SK-N-SH (cell line): ENCODE results near the gene MAP3K8. TPM values are rescaled to one million over a fixed set of nuclear protein-coding genes. Genes with fewer than 3 reads are reported as not detected.

Source experiments
- CTCF ChIA-PET: fragments of 300-600, 350-600 bp; formaldehyde crosslinking; extraction: SDS; loops from one replicate; lab custom pipeline; 2021; lab: Yijun Ruan, JAX
- POLR2A ChIA-PET: fragments of 350-600 bp; sonication (Branson Sonifier 250); formaldehyde crosslinking; extraction: SDS; loops from one replicate; lab custom pipeline; 2020; ENCODE audit warnings: antibody characterized with exemption, inconsistent platforms; lab: Yijun Ruan, JAX
- DNase-seq: peaks from one replicate; pipeline ENCODE4 v3.0.0; 2012
- H2AFZ ChIP-seq: fragments of 200-600 bp; sonication (generic); 2 replicates; pipeline ENCODE4 v1.8.1; 2016; ENCODE audit warnings: antibody characterized with exemption, mild to moderate bottlenecking, low read depth
- H3F3A ChIP-seq: fragments of 200-600 bp; sonication (generic); replicated peaks from 2 replicates; pipeline ENCODE3; 2016; ENCODE audit warnings: antibody characterized with exemption, mild to moderate bottlenecking; ENCODE audit not compliant: insufficient read depth
- H3K27ac ChIP-seq, 2 experiments: fragments of 200-500 bp in 1 of 2; fragments of 200-600 bp in 1 of 2; sonication (Bioruptor generic) in 1 of 2; sonication (generic), shearing (Covaris generic) in 1 of 2; 2 replicates each; pipeline versions ENCODE4 v1.5.1 to v1.6.1; 2014 to 2016; ENCODE audit warnings: low read depth in 2 of 2, inconsistent platforms in 1 of 2, low read length in 1 of 2, mild to moderate bottlenecking in 1 of 2, mixed read lengths in 1 of 2
- H3K27me3 ChIP-seq: fragments of 200-600 bp; sonication (generic), shearing (Covaris generic); 2 replicates; pipeline ENCODE4 v1.6.1; 2016; ENCODE audit warnings: mixed run types; ENCODE audit not compliant: insufficient read depth
- H3K36me3 ChIP-seq, 2 experiments: fragments of 200-500 bp in 1 of 2; fragments of 200-600 bp in 1 of 2; sonication (Bioruptor generic) in 1 of 2; sonication (generic) in 1 of 2; replicated peaks in 1 of 2; 2 replicates each; pipeline versions ENCODE3 to v1.5.1; 2014 to 2016; ENCODE audit warnings: low read length in 1 of 2, mild to moderate bottlenecking in 1 of 2; ENCODE audit not compliant: insufficient read depth in 2 of 2, control insufficient read depth in 1 of 2
- H3K4me1 ChIP-seq, 2 experiments: fragments of 200-500 bp in 1 of 2; fragments of 200-600 bp in 1 of 2; sonication (Bioruptor generic) in 1 of 2; sonication (generic), shearing (Covaris generic) in 1 of 2; 2 replicates each; pipeline versions ENCODE4 v1.5.1 to v1.6.1; 2014 to 2016; ENCODE audit warnings: low read depth in 1 of 2, low read length in 1 of 2, mixed run types in 1 of 2; ENCODE audit not compliant: insufficient read depth in 2 of 2, control insufficient read depth in 1 of 2
- H3K4me2 ChIP-seq: fragments of 200-600 bp; sonication (generic), shearing (Covaris generic); 2 replicates; pipeline ENCODE4 v1.6.1; 2017; ENCODE audit warnings: mixed run types
- H3K4me3 ChIP-seq, 2 experiments: fragments of 200-500 bp in 1 of 2; fragments of 200-600 bp in 1 of 2; sonication (Bioruptor generic) in 1 of 2; sonication (generic), shearing (Covaris generic) in 1 of 2; 2 replicates each; pipeline versions ENCODE4 v1.5.1 to v1.8.1; 2014 to 2016; ENCODE audit warnings: low read depth in 2 of 2, inconsistent platforms in 1 of 2, low read length in 1 of 2, mild to moderate bottlenecking in 1 of 2, mixed read lengths in 1 of 2, moderate library complexity in 1 of 2
- H3K79me2 ChIP-seq: fragments of 200-600 bp; sonication (generic); 2 replicates; pipeline ENCODE4 v1.8.1; 2017; ENCODE audit warnings: mild to moderate bottlenecking; ENCODE audit not compliant: insufficient read depth
- H3K9ac ChIP-seq: fragments of 200-600 bp; sonication (generic); 2 replicates; pipeline ENCODE4 v1.6.1; 2017; ENCODE audit warnings: mixed run types
- H3K9me2 ChIP-seq: fragments of 200-600 bp; sonication (generic); 2 replicates; pipeline ENCODE4 v1.6.1; 2017; ENCODE audit warnings: mixed run types
- H3K9me3 ChIP-seq: fragments of 200-600 bp; sonication (generic); 2 replicates; pipeline ENCODE4 v1.6.1; 2017; ENCODE audit warnings: mixed run types, mild to moderate bottlenecking, moderate library complexity
- H4K20me1 ChIP-seq: fragments of 200-600 bp; sonication (generic); 2 replicates; pipeline ENCODE4 v1.6.1; 2017; ENCODE audit warnings: mild to moderate bottlenecking, mixed run types; ENCODE audit not compliant: insufficient read depth
- EZH2phosphoT487 ChIP-seq: fragments of 200-600 bp; sonication (generic); IDR thresholded peaks from 2 replicates; pipeline ENCODE4 v1.6.1; 2017; ENCODE audit warnings: low read depth, mixed run types, mild to moderate bottlenecking, antibody characterized with exemption, moderate library complexity, borderline replicate concordance
- FOXJ3 ChIP-seq: sonication (generic); formaldehyde crosslinking; IDR thresholded peaks from 2 replicates; pipeline ENCODE4 v1.5.1; 2020; ENCODE audit warnings: mild to moderate bottlenecking, missing genetic modification reagents
- GATA2 ChIP-seq: sonication (generic); formaldehyde crosslinking; IDR thresholded peaks from 2 replicates; pipeline ENCODE4 v1.5.0; 2020; ENCODE audit warnings: mild to moderate bottlenecking, missing genetic modification reagents
- IRF3 ChIP-seq: fragments of 150-350 bp; IDR thresholded peaks from 2 replicates; pipeline ENCODE4 v1.6.1; 2016; ENCODE audit warnings: mild to moderate bottlenecking, low read depth, low read length
- MEF2A ChIP-seq: IDR thresholded peaks from 2 replicates; pipeline ENCODE4 v1.4.0; 2012; ENCODE audit warnings: low read depth, borderline replicate concordance
- PBX3 ChIP-seq: IDR thresholded peaks from 2 replicates; pipeline ENCODE4; 2012
- RCOR1 ChIP-seq: fragments of 150-350 bp; IDR thresholded peaks from 2 replicates; pipeline ENCODE4 v1.6.1; 2017; ENCODE audit warnings: antibody characterized with exemption, low read length
- REST ChIP-seq: IDR thresholded peaks from 2 replicates; pipeline ENCODE4 v1.6.1; 2012; ENCODE audit warnings: mild to moderate bottlenecking, low read depth, low read length, moderate library complexity
- SIN3A ChIP-seq: IDR thresholded peaks from 2 replicates; pipeline ENCODE4 v1.6.1; 2012; ENCODE audit warnings: low read depth, mild to moderate bottlenecking, low read length, moderate library complexity, borderline replicate concordance
- TEAD4 ChIP-seq: IDR thresholded peaks from 2 replicates; pipeline ENCODE4 v1.4.0; 2012; ENCODE audit warnings: mild to moderate bottlenecking, borderline replicate concordance; ENCODE audit not compliant: insufficient read depth
- USF1 ChIP-seq: IDR thresholded peaks from 2 replicates; pipeline ENCODE4 v1.4.0; 2012; ENCODE audit warnings: low read depth, borderline replicate concordance
- WGBS: methylation state at CpG from one replicate; pipeline ENCODE4 v1.1.6; 2017; ENCODE audit warnings: low lambda C conversion rate; 5-methylcytosine and 5-hydroxymethylcytosine counted together
- polyA plus RNA-seq, 3 experiments: library from polyadenylated mRNA; depleted of rRNA; stranded (reverse); fragments of >200 nt; gene quantifications; 2 replicates each; pipeline ENCODE4 v1.2.3, GENCODE V29; 2012
- TF ChIP-seq, protein P1 (sequence below): fragments of 150-350 bp; IDR thresholded peaks from 2 replicates; pipeline ENCODE4 v1.6.1; 2017; ENCODE audit warnings: antibody characterized with exemption, low read length, low read depth, borderline replicate concordance

MAP3K8 gene
- polyA plus RNA-seq, 1 of the 3 experiments (the other 2 are of a cell fraction), result 3.7 TPM

DNA sequence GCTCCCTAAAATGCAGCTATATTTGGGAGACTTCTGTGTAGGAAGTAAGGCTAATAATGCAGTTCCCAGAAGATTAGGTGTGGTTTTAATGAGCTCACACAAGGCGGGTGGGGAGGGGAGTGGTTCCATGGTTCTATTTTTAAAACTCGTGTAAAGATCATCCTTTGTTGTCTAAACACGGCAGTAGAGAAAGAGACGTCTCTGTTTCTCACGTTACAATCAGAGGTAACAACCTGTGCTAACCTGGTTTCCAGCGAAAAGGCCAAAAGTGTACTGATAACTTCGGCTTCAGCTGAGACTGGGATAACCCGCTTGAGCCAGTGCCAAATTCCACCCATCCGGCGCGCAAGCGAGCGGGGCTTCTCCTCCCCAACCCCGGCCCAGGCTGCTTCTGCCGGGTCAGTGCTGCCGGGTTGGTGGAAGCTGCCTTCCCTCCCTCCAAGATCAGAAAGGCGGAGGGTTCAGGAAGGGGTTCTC lies 2.5 kb upstream of the MAP3K8 start:
- no peaks in the 10 kb centered on the region for H4K20me1 ChIP-seq
- 85% methylated on average over 11 of the region's 17 CpGs for WGBS
- H3F3A ChIP-seq, result peaks cover 11% of the 10 kb centered on the region
- no peak overlapping the region for H3K4me2 ChIP-seq
- peaks cover 10 to 16% of the 10 kb centered on the region in 2 experiments; a peak in 3 of 4 replicates for H3K4me1 ChIP-seq
- POLR2A ChIA-PET, result no interaction called here
- H3K4me3 ChIP-seq, result no peak overlapping the region
- no peaks in the 10 kb centered on the region for H3K9me2 ChIP-seq
- no peak overlapping the region for H3K27ac ChIP-seq
- H3K79me2 ChIP-seq, result peaks cover 20% of the 10 kb centered on the region
- no peak overlapping the region for H3K9ac ChIP-seq
- H3K9me3 ChIP-seq, result no peaks in the 10 kb centered on the region
- no peak for TF ChIP-seq FOXJ3 (CRISPR knock-in tag)
- TF ChIP-seq REST, result no peak
- no peak for TF ChIP-seq MEF2A
- TF ChIP-seq USF1, result no peak
- no peak for TF ChIP-seq RCOR1
- TF ChIP-seq IRF3, result no peak
- TF ChIP-seq GATA2 (CRISPR knock-in tag), result no peak
- no peak for TF ChIP-seq PBX3
- TF ChIP-seq, protein P1, sequence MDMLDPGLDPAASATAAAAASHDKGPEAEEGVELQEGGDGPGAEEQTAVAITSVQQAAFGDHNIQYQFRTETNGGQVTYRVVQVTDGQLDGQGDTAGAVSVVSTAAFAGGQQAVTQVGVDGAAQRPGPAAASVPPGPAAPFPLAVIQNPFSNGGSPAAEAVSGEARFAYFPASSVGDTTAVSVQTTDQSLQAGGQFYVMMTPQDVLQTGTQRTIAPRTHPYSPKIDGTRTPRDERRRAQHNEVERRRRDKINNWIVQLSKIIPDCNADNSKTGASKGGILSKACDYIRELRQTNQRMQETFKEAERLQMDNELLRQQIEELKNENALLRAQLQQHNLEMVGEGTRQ, result no peak
- no peak for TF ChIP-seq SIN3A
- no peak for TF ChIP-seq TEAD4
- no peak for TF ChIP-seq EZH2phosphoT487
- no peak overlapping the region for H2AFZ ChIP-seq
- CTCF ChIA-PET, result interaction anchor here (0.9 to 1.5 kb wide), 4 partner anchors 13 to 160 kb away, joined by 3 to 5 read pairs (median 3); no protein-coding TSS in a partner anchor
- DNase-seq, result no peak
- H3K27me3 ChIP-seq, result no peaks in the 10 kb centered on the region
- no peaks in the 10 kb centered on the region for H3K36me3 ChIP-seq
